ENCODE data around the gene PCBP2. TPM values are rescaled to one million over a fixed set of nuclear protein-coding genes. Genes with fewer than 3 reads are reported as not detected.
"Not testable (repeated sequence)": the region's sequence is repeated elsewhere in the genome, so short reads cannot be mapped to it uniquely, and the experiment has no call there.

The PCBP2 gene
- 379 and 520 TPM in 2 replicates for total RNA-seq

DNA sequence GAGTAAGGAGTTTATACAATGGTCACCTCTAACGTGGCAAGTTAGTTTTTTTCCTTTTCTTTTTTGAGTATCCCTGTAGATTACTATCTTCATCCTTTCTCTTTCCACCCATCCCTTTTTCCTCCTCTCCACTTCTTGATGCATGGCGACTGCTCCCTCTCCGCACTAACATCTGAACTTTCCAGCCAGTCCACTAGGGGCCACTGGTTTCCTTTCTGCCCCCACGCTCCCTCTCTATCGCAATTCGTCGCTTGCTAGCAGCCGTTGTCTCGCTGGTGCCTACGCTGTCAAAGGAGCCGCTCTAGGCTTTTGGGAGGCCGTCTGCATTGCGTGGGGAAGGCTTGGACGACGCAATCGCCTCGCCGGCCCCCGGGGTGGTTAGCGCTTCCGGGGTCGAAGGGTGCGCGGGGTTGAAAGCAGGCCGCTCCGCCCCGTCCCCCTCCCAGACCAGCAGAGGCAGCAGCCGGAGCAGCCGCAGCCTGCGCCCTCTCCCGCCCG, at the start of gene PCBP2:
Gene PCBP2, plus strand, starts transcription at position 442 of the 498 bp plus-strand sequence. CDS start 2,699 bp downstream, outside the sequence.
- peak; percentile 91 for DNase-seq (ENCODE audit: extremely low read depth, low read depth, low spot score)

DNA sequence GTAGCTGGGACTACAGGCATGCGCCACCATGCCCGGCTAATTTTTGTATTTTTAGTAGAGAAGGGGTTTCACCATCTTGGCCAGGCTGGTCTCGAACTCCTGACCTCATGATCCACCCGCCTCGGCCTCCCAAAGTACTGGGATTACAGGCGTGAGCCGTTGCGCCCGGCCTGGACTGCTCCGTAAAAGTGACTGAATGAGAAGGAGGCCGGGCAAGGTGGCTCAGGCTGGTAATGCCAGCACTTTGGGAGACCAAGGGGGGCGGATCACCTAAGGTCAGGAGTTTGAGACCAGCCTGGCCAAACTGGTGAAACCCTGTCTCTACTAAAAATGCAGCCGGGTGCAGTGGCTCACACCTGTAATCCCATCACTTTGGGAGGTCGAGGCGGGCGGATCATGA, 49.6 kb upstream of the PCBP2 start:
- DNase-seq (ENCODE audit: extremely low read depth, low read depth, low spot score) = not testable (repeated sequence)

DNA sequence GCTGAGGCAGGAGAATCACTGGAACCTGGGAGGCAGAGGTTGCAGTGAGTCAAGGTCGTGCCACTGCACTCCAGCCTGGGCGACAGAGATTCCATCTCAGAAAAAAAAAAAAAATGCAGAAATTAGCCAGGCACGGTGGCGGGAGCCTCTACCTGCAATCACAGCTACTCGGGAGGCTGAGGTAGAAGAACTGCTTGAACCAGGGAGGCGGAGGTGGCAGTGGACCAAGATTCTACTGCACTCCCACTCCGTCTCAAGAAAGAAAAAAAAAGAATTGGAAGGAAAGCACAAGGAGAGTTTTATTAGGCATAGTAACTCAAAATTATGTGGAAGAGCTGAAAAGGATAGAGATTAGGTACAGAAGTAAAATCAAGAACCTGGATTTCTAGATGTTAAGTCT, 49.0 kb upstream of the PCBP2 start:
- no peak for DNase-seq (ENCODE audit: extremely low read depth, low read depth, low spot score)

DNA sequence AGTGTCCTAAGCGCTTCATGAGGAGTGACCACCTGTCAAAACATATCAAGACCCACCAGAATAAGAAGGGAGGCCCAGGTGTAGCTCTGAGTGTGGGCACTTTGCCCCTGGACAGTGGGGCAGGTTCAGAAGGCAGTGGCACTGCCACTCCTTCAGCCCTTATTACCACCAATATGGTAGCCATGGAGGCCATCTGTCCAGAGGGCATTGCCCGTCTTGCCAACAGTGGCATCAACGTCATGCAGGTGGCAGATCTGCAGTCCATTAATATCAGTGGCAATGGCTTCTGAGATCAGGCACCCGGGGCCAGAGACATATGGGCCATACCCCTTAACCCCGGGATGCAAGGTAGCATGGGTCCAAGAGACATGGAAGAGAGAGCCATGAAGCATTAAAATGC, 41.0 kb upstream of the PCBP2 start:
- DNase-seq (ENCODE audit: extremely low read depth, low read depth, low spot score) = no peak

DNA sequence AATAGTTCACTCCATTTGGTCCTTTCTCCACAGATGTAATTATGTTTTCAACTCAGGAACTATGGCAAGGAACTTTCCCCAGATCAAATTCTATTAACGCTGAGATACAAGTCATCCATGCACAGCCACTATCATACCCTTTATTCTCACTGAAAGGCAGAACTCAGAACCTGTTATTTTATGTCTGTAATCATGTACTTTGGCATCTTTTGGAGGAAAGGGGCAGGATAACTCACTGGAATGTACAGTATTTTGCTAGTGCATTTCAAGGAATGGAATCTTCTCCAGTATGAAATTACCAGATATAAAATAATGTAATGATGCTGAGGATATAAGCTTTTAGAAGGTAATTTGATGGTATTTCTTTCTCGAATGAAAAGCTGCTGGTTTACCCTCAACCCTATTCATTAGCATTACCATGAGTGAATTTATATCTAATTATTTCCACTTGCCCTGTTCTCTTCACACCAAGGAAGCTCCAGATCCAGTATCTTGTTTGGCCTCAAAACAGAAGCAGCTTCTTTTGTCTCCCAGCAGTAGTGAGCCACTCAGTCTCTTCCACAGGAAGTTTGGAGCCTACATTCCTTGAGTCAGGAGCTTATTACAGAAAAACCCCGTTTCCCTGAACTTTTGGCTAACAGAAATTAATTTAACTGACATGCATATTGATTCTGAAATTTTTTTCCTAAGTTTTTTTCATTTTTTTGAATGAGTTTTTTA, 38.3 kb upstream of the PCBP2 start:
- DNase-seq (ENCODE audit: extremely low read depth, low read depth, low spot score) = no peak

DNA sequence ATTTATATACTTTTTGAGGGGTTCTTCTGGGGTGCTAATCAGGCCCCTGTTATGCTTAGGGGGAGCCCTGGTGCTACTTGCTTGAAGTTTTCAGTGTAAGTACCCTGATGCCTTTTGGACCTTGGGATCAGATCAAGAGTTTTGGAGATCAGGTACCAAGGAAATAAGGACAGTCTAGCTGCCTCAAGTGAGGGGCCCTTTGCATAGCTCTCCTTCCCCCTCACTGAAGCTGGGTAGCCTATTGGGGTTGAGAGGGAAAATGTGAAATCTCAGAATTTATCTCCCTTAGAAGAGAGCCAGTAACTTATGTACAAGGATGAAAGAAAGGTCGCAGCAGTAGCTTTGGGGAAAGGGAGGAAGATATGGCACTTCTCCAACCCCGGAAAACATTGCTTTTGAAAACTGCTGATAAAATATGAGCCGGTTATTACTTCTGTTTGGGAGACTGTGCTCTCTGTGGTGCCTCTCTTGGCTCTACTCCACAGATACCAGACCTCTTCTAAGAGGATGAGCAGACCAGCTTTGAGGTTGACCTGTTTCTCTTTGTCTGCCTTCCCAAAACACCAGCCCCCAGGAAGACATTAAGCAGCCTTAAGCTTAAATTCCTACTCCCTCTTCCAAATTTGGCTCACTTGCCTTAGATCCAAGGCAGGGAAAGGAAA, 37.0 kb upstream of the PCBP2 start:
- no peak for DNase-seq (ENCODE audit: extremely low read depth, low read depth, low spot score)

DNA sequence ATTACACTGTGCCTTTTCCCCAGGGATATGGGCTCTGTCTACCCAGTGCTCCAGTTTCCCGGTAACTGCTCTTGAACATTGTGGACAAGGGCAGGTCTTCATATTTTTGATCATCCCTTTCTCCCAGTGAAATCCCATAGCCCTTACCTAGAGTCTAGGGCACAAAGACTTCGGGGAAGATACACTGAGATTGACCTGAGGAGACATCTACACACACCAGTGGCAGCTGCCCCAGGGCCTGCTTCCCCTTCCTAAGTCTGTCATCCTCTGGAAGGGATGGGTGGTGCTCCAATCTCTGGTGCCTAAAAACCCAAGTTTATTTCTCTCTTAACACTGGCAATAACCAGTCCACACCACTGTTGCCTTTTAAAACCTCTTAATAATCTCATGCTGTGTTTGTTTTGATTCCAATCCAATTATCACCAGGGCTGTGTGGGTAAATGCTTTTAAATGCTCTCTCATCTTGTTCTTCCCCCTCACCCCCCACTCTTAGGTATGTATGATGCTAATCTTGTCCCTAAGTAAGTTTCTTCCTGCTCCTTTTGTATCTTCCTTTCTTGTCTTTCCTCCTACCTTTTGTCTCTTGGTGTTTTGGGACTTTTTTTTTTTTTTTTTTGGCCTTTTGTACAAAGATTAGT, 36.0 kb upstream of the PCBP2 start:
- not testable (repeated sequence) for DNase-seq (ENCODE audit: extremely low read depth, low read depth, low spot score)

DNA sequence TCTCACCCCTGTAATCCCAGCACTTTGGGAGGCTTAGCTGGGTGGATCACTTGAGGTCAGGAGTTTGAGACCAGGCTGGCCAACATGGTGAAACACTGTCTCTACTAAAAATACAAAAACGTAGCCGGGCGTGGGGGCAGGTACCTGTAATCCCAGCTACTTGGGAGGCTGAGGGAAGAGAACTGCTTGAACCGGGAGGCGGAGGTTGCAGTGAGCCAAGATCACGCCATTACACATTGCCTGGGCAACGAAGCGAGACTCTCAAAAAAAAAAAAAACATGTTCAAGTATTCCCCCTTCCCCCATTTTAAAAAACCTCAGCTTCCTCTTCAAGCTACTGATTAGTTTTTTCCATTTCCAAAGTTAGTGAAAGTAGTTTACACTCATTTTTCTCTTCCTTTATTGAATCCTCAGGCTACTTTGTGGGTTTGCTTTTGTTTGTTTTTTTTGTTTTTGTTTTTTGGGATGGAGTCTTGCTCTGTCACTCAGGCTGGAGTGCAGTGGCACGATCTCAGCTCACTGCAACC, 34.5 kb upstream of the PCBP2 start:
- DNase-seq (ENCODE audit: extremely low read depth, low read depth, low spot score) = not testable (repeated sequence)

DNA sequence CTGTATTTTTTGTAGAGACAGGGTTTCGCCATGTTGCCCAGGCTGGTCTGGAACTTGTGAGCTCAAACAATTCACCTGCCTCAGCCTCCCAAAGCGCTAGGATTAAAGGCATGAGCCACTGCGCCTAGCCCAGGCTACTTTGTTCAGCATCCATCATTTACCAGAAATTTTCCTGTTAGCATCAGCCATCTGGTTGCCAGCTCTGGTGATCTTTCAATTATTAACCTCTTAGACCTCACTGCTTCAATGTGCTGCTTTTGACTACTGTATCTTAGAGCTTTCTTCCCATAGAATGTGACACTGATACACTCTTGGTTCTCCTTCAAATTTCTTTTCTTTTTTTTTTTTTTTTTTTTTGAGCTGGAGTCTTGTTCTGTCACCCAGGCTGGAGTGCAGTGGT, 33.7 kb upstream of the PCBP2 start:
- no peak for DNase-seq (ENCODE audit: extremely low read depth, low read depth, low spot score)

DNA sequence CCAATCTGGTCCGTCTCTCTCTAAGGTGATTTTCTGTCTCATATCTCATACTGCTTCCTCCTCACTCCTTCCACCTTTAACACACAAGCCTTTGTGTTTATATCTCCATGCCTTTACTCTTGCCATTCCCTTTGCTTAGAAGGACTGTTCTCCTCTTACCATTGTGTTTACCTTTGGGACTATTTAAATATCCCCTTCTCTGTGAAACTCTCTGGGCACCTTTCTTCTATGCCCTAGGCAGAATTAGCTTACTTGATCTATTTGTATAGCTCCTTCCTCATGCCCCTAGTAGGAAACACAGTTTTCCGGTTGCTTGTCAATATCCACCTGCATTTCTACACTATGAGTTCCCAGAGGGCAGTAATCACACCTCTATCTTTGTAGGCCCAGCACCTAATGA, 32.1 kb upstream of the PCBP2 start:
- DNase-seq (ENCODE audit: extremely low read depth, low read depth, low spot score) = no peak

DNA sequence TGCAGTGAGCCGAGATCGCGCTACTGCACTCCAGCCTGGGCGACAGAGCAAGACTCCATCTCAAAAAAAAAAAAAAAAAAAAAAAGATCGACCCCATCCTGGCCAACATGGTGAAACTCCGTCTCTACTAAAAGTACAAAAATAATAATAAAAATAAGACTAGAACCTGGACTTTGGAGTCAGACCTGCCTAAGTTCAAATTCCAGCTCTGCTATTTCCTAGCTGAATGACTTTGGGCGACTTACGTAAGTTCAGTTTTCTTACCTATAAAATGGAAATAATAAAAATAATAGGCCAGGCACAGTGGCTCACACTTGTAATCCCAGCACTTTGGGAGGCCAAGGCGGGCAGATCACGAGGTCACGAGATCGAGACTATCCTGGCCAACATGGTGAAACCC, 29.7 kb upstream of the PCBP2 start:
- DNase-seq (ENCODE audit: extremely low read depth, low read depth, low spot score) = not testable (repeated sequence)

DNA sequence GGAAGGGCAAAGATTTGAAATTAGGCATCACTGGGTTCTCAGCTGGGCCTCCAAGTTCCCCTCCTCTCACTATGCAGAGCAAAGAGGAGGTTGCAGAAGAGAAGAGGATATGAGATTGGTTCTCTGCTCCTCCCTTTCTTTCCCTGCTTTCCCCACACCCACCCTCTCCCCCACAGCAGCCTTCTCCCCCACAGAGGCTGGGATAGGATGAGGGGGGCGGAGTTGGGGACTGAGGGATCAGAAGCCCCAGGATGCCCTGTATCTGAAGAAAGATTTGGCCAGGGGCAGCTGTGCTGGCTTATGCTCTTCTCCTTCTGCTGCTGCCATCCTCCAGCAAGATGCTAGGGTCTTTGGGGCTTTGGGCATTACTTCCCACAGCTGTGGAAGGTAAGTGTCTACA, 28.3 kb upstream of the PCBP2 start, which contains the start of gene AMHR2:
Gene AMHR2, plus strand, starts transcription at position 259 of the 400 bp plus-strand sequence. Its CDS starts 80 bp downstream, at position 339.
- no peak for DNase-seq (ENCODE audit: extremely low read depth, low read depth, low spot score)

DNA sequence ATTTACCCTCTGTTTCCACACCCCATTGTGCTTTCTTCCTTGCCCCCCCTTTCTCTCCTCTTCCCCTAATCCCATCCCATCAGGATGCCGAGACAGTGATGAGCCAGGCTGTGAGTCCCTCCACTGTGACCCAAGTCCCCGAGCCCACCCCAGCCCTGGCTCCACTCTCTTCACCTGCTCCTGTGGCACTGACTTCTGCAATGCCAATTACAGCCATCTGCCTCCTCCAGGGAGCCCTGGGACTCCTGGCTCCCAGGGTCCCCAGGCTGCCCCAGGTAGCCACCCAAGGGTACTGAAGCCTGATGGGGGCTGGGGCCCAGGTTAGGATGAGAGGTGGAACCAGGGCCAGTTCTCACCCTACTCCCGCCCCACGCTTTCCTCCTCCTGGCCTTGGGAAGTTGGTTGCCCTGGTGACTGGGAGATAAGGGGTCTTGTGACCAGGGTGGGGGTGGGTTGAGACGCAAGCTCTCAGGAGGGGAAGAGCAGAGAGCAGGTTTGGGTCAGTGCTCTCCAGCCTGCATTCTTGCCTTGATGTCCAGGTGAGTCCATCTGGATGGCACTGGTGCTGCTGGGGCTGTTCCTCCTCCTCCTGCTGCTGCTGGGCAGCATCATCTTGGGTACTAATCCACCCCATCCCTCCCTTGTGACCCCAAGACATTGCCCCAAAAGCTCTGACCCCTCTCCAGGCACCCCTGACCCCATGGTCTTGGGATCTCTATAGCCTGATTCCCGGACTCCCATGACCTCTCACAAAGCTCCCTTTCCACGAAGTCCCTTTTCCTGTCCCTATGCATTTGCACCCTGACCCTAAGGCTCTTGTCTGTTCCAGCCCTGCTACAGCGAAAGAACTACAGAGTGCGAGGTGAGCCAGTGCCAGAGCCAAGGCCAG, 27.0 kb upstream of the PCBP2 start:
- no peak for DNase-seq (ENCODE audit: extremely low read depth, low read depth, low spot score)

DNA sequence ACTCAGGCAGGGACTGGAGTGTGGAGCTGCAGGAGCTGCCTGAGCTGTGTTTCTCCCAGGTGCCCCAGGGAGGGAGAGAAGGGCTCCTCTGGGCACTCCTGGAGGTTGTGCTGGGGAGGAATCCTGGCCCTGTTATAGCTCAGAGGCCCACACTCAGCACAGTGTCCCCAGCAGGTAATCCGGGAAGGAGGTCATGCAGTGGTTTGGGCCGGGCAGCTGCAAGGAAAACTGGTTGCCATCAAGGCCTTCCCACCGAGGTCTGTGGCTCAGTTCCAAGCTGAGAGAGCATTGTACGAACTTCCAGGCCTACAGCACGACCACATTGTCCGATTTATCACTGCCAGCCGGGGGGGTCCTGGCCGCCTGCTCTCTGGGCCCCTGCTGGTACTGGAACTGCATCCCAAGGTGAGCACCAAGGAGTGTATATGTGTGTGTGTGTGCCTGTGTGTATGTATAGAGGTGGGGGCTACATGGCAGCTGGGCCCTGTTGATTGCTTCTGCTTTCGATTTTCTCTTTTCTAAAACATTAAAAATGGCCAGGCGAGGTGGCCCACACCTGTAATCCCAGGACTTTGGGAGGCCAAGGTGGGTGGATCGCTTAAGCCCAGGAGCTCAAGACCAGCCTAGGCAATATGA, 26.3 kb upstream of the PCBP2 start:
- no peak for DNase-seq (ENCODE audit: extremely low read depth, low read depth, low spot score)

DNA sequence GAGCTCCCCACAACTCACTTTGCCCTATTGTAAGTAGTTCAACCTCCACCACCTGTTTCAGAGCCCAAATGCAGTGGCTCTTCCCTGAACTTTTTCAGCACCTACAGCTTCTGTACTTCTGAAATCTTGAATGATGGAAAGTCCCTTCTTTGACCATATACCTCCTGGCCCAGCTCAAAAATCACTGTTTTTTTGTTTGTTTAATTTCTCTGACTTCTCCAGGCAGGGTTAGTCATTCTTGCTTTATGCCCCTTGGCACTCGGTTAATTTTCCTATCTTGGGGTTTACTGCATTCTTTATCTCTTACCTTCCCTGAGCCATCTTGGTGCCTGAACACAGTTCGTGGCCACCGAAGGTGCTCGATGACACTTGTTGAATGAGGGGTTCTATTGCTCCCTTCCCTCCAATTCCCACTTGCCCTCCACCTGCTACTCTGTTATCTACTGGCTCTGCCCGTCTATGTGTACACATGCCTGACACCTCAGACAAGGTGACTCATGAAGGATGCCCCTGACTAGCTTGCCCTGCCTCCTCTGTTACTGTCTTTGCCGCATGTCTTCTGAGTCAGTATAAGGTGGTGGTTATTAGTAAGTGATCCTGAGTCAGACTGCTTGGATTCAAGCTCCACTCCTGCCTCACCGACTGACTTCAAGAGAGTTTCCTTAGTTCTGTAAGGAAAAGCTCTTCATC, 23.9 kb upstream of the PCBP2 start:
- no peak for DNase-seq (ENCODE audit: extremely low read depth, low read depth, low spot score)

DNA sequence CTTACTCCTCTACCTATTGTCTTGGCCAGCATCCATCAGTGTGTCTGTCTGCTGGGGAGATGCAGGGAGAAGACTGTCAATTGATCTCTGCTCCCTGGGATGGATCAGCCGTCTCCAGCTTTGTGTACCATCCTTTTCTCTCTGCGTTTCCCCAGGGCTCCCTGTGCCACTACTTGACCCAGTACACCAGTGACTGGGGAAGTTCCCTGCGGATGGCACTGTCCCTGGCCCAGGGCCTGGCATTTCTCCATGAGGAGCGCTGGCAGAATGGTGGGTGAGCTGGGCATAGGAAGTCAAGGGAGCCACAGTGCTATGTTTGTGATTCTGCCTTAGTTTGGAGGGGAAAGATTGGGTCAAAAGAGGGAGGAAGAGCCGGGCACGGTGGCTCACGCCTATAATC, 23.2 kb upstream of the PCBP2 start:
- no peak for DNase-seq (ENCODE audit: extremely low read depth, low read depth, low spot score)

DNA sequence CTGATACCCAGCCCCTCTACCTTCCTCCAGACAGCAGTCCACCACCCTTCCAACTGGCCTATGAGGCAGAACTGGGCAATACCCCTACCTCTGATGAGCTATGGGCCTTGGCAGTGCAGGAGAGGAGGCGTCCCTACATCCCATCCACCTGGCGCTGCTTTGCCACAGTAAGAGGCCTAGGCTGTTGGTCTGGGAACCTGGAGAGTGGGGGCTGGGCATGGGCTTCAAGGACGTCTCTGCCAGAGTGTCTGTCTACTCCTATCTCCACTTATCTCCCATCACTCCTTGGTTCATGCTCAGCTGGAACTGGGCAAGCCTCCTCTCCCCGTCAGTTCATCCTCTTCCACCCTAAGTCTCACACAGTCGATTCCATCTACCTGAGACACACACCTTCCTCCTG, 21.8 kb upstream of the PCBP2 start:
- DNase-seq (ENCODE audit: extremely low read depth, low read depth, low spot score) = no peak

DNA sequence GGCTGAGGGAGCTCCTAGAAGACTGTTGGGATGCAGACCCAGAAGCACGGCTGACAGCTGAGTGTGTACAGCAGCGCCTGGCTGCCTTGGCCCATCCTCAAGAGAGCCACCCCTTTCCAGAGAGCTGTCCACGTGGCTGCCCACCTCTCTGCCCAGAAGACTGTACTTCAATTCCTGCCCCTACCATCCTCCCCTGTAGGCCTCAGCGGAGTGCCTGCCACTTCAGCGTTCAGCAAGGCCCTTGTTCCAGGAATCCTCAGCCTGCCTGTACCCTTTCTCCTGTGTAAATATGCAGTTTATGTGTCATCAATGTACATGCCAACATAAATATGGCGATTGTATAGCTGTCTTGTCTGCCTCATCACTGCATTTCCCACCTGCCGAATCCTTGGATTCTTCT, 20.7 kb upstream of the PCBP2 start:
- DNase-seq (ENCODE audit: extremely low read depth, low read depth, low spot score) = no peak

DNA sequence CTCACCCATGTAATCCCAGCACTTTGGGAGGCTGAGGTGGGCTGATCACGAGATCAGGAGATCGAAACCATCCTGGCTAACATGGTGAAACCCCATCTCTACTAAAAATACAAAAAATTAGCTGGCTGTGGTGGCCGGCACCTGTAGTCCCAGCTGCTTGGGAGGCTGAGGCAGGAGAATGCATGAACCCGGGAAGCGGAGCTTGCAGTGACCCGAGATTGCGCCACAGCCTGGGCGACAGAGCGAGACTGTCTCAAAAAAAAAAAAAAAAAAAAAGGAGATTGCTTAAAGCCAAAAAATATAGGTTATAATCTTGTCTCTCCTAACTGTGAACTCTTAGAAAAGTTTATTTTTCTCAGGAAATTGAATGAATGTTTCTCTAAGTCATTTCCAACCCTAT, 16.6 kb upstream of the PCBP2 start:
- not testable (repeated sequence) for DNase-seq (ENCODE audit: extremely low read depth, low read depth, low spot score)
